Measurements from ENCODE around the gene PPP1R36. TPM values are rescaled to one million over a fixed set of nuclear protein-coding genes. Genes with fewer than 3 reads are reported as not detected.

The PPP1R36 gene
- total and polyA plus RNA-seq, 2 donors (not counting 3 experiments of a cell fraction or from before 2014, with no cell fraction given), result 0.28 to 0.60 TPM

- ChIA-PET CTCF (no interaction called here), POLR2A (no interaction called here)
- dilution Hi-C loops (cut with MboI; ENCODE audit: extremely low pct_ligation_motif_present, low sequenced_read_pairs) (no loop called here), intact Hi-C loops (cut with micrococcal nuclease) (no loop called here)
- Histone ChIP-seq H3K4me2 (ENCODE audit: insufficient read depth, low read length) (no peak overlapping the region), H3K9me3 (replicated peaks; ENCODE audit: control insufficient read depth, insufficient read depth, low read length) (no peaks in the 10 kb centered on the region), H3K79me2 (ENCODE audit: control insufficient read depth, insufficient read depth, low read length) (no peaks in the 10 kb centered on the region), H3K4me3 (replicated peaks in 1 of 3; ENCODE audit: insufficient read depth in 1 of 3, low read depth in 1 of 3, low read length in 3 of 3) (no peak overlapping the region), H3K4me1 (ENCODE audit: control insufficient read depth, extremely low read depth, insufficient read depth, low read length) (peaks cover 1% of the 10 kb centered on the region), H3K9ac (replicated peaks; ENCODE audit: extremely low read depth, insufficient read depth, low read length) (no peak overlapping the region), H3K9me1 (replicated peaks; ENCODE audit: control insufficient read depth, extremely low read depth, insufficient read depth, low read length) (no peaks in the 10 kb centered on the region), H2AFZ (ENCODE audit: low read depth, low read length) (no peak overlapping the region), H3K36me3 (ENCODE audit: control insufficient read depth in 2 of 2, extremely low read depth in 1 of 2, insufficient read depth in 2 of 2, low read length in 2 of 2) (no peaks in the 10 kb centered on the region), H4K20me1 (replicated peaks; ENCODE audit: control insufficient read depth, extremely low read depth, insufficient read depth, low read length) (no peaks in the 10 kb centered on the region), H3K27me3 (ENCODE audit: control insufficient read depth in 2 of 2, insufficient read depth in 2 of 2, low read length in 2 of 2) (no peaks in the 10 kb centered on the region), H3K27ac (ENCODE audit: insufficient read depth, low read depth, low read length) (no peak overlapping the region)
- no TSS peak for BruUV-seq (replicated peaks)
- TF ChIP-seq CTCF (IDR thresholded peaks at IDR 0.05; ENCODE audit: extremely low read depth in 1 of 2, insufficient read depth in 1 of 2, low read depth in 1 of 2, low read length in 2 of 2) (no peak), JUN (IDR thresholded peaks at IDR 0.05; ENCODE audit: borderline replicate concordance, insufficient read depth, insufficient read length, low read depth) (no peak), POLR2AphosphoS5 (IDR thresholded peaks at IDR 0.05; ENCODE audit: insufficient read depth, low read depth, low read length) (no peak), GATA2 (IDR thresholded peaks at IDR 0.05; ENCODE audit: insufficient read depth, insufficient read length, low read depth, low read length) (no peak), MYC (IDR thresholded peaks at IDR 0.05; ENCODE audit: low read depth, low read length) (no peak)
- FAIRE-seq (no peak), DNase-seq (ENCODE audit: low read depth, low spot score) (no peak)
Measured at GRCh38 chr14:64574371-64575107, 24.8 kb downstream of the PPP1R36 start.
